PC-3 (cell line): ENCODE measurements around the gene FN1. TPM values are rescaled to one million over a fixed set of nuclear protein-coding genes. Genes with fewer than 3 reads are reported as not detected.

ENCODE experiments used
- ATAC-seq: fragments of 200-7000 bp; cut with Tn5 transposase; 2 replicates; pipeline ENCODE4 v1.9.1; 2020; ENCODE audit warnings: mild to moderate bottlenecking, moderate library complexity
- BruUV-seq: library from RNA; stranded (reverse); fragments of 400-500 nt; replicated peaks from 2 replicates; lab custom pipeline; 2021; lab: Mats Ljungman, UMichigan
- CTCF ChIA-PET: fragments of 300-600 bp; sonication (Branson Sonifier 250); formaldehyde crosslinking; loops from one replicate; lab custom pipeline; 2022; ENCODE audit warnings: antibody characterized with exemption; lab: Charles Lee
- POLR2A ChIA-PET: fragments of 300-600 bp; sonication (Branson Sonifier 250); formaldehyde crosslinking; loops from one replicate; lab custom pipeline; 2022; ENCODE audit warnings: antibody characterized with exemption; ENCODE audit not compliant: unreplicated experiment; lab: Charles Lee
- DNase-seq: peaks from one replicate; pipeline ENCODE4 v3.0.0-alpha.2; 2015
- H2AFZ ChIP-seq: fragments of 300-600 bp; sonication (generic); 2 replicates; pipeline ENCODE4 v1.6.0; 2016; ENCODE audit warnings: antibody characterized with exemption, low read length
- H3F3A ChIP-seq: fragments of 300-600 bp; sonication (generic); one replicate; pipeline ENCODE4 v1.6.0; 2017; ENCODE audit warnings: antibody characterized with exemption, low read length, control low read depth, mild to moderate bottlenecking; ENCODE audit not compliant: unreplicated experiment
- H3K27ac ChIP-seq: fragments of 300-600 bp; sonication (generic); 2 replicates; pipeline ENCODE4 v1.5.1; 2016; ENCODE audit warnings: mild to moderate bottlenecking, low read length
- H3K27me3 ChIP-seq: fragments of 300-600 bp; sonication (generic); 2 replicates; pipeline ENCODE4 v1.6.1; 2016; ENCODE audit warnings: low read length, mixed read lengths
- H3K36me3 ChIP-seq: fragments of 300-600 bp; sonication (generic); 2 replicates; pipeline ENCODE4 v1.6.1; 2016; ENCODE audit warnings: low read depth, mixed run types, low read length, mixed read lengths
- H3K4me1 ChIP-seq: fragments of 300-600 bp; sonication (generic); 2 replicates; pipeline ENCODE4 v1.5.1; 2016; ENCODE audit warnings: low read length; ENCODE audit not compliant: insufficient read depth
- H3K4me2 ChIP-seq: fragments of 300-600 bp; sonication (generic); 2 replicates; pipeline ENCODE4 v1.6.0; 2016; ENCODE audit warnings: low read length
- H3K4me3 ChIP-seq: fragments of 300-600 bp; sonication (generic); 2 replicates; pipeline ENCODE4 v1.5.1; 2016; ENCODE audit warnings: mild to moderate bottlenecking, low read length, mixed read lengths
- H3K79me2 ChIP-seq: fragments of 300-600 bp; sonication (generic); 2 replicates; pipeline ENCODE4 v1.6.1; 2017; ENCODE audit warnings: low read length, mixed read lengths
- H3K9ac ChIP-seq: fragments of 300-600 bp; sonication (generic); 2 replicates; pipeline ENCODE4 v1.6.0; 2016; ENCODE audit warnings: mild to moderate bottlenecking, low read length
- H3K9me2 ChIP-seq: fragments of 300-600 bp; sonication (generic); replicated peaks from 2 replicates; pipeline ENCODE4 v1.6.1; 2016; ENCODE audit warnings: mixed run types, low read length, mixed read lengths
- H3K9me3 ChIP-seq: fragments of 300-600 bp; sonication (generic); 2 replicates; pipeline ENCODE4 v1.6.1; 2016; ENCODE audit warnings: low read length, mixed read lengths
- H4K20me1 ChIP-seq: fragments of 300-600 bp; sonication (generic); 2 replicates; pipeline ENCODE4 v1.6.1; 2016; ENCODE audit warnings: low read length, mixed read lengths
- CTCF ChIP-seq: fragments of 300-600 bp; sonication (generic); conservative IDR thresholded peaks from 2 replicates; pipeline ENCODE4 v1.5.1; 2017; ENCODE audit warnings: antibody characterized with exemption, low read depth, mild to moderate bottlenecking, low read length
- EZH2 ChIP-seq: fragments of 300-600 bp; sonication (generic); IDR thresholded peaks from one replicate; pipeline ENCODE4 v1.6.1; 2017; ENCODE audit warnings: antibody characterized with exemption, mild to moderate bottlenecking, low read length; ENCODE audit not compliant: unreplicated experiment
- EZH2phosphoT487 ChIP-seq: fragments of 300-600 bp; sonication (generic); IDR thresholded peaks from 2 replicates; pipeline ENCODE4 v1.6.1; 2018; ENCODE audit warnings: mild to moderate bottlenecking, antibody characterized with exemption, low read length, borderline replicate concordance
- intact Hi-C: fragments of 100-400 bp; cut with micrococcal nuclease; formaldehyde crosslinking; loops from 2 replicates; pipeline ENCODE4 v1.9.0; 2023
- total RNA-seq: library from RNA; depleted of rRNA; stranded (reverse); fragments of >200 nt; gene quantifications from 2 replicates; pipeline ENCODE4 v1.2.3, GENCODE V29; 2014

Gene FN1
- total RNA-seq, 1 experiment from 2014 or later, result 220 TPM

- H3K9ac ChIP-seq, result no peak overlapping the region
Observed at GRCh38 chr2:215428060-215428910, 7.6 kb downstream of the FN1 start.

GRCh38 chr2:215427585-215427984 lies 8.3 kb downstream of the FN1 start:
- no peak overlapping the region for H3K4me3 ChIP-seq
- CTCF ChIA-PET, result interaction anchor here (0.6 kb wide), 1 partner anchor 317 kb away, joined by 4 read pairs; no protein-coding TSS in a partner anchor
- no peak for DNase-seq
- no peak overlapping the region for H3K4me2 ChIP-seq
- H3K4me1 ChIP-seq, result no peaks in the 10 kb centered on the region
- H4K20me1 ChIP-seq, result no peaks in the 10 kb centered on the region
- no peak overlapping the region for H3K9ac ChIP-seq
- no peak overlapping the region for H3K27ac ChIP-seq
- BruUV-seq, result no TSS peak
- H2AFZ ChIP-seq, result no peak overlapping the region
- no peaks in the 10 kb centered on the region for H3K9me2 ChIP-seq
- intact Hi-C loops, result no loop called here
- H3K36me3 ChIP-seq, result peaks cover 51% of the 10 kb centered on the region
- POLR2A ChIA-PET, result no interaction called here
- H3F3A ChIP-seq, result no peaks in the 10 kb centered on the region
- H3K27me3 ChIP-seq, result no peaks in the 10 kb centered on the region
- TF ChIP-seq EZH2 (no peak), CTCF (no peak), EZH2phosphoT487 (no peak)
- H3K79me2 ChIP-seq, result no peaks in the 10 kb centered on the region
- no peaks in the 10 kb centered on the region for H3K9me3 ChIP-seq
- ATAC-seq, result no peak

More at GRCh38 chr2:215428060-215428910, 7.6 kb downstream of the FN1 start:
- H3K9me3 ChIP-seq, result no peaks in the 10 kb centered on the region
- H3K4me1 ChIP-seq, result peaks cover 7% of the 10 kb centered on the region
- H3K36me3 ChIP-seq, result peaks cover 56% of the 10 kb centered on the region
- no peaks in the 10 kb centered on the region for H3K27me3 ChIP-seq
- CTCF ChIA-PET, result interaction anchor here (0.6 kb wide), 1 partner anchor 316 kb away, joined by 4 read pairs; no protein-coding TSS in a partner anchor
- intact Hi-C loops, result no loop called here
- no peak overlapping the region for H3K4me3 ChIP-seq
- no peaks in the 10 kb centered on the region for H3F3A ChIP-seq
- DNase-seq (no peak), ATAC-seq (no peak)
- H3K27ac ChIP-seq, result no peak overlapping the region
- TF ChIP-seq EZH2 (no peak), EZH2phosphoT487 (no peak), CTCF (no peak)
- POLR2A ChIA-PET, result interaction anchor here (0.6 kb wide), 1 partner anchor 56 kb away, joined by 3 read pairs; no protein-coding TSS in a partner anchor
- H3K79me2 ChIP-seq, result no peaks in the 10 kb centered on the region; the same call in 1 of the 2 replicates
- H3K9me2 ChIP-seq, result no peaks in the 10 kb centered on the region
- H4K20me1 ChIP-seq, result no peaks in the 10 kb centered on the region
- H3K4me2 ChIP-seq, result no peak overlapping the region
- no TSS peak for BruUV-seq
- no peak overlapping the region for H2AFZ ChIP-seq
